GM06990 (cell line): ENCODE results near the gene DDX6.

ENCODE experiments used
- DNase-seq: peaks from one replicate; pipeline ENCODE4 v3.0.0-alpha.2; 2011; ENCODE audit not compliant: insufficient read length; ENCODE audit errors: extremely low read depth
- H3K27me3 ChIP-seq: replicated peaks from 2 replicates; pipeline ENCODE4 v1.6.0; 2011; ENCODE audit warnings: low read length; ENCODE audit not compliant: control insufficient read depth, insufficient read depth
- H3K36me3 ChIP-seq: 2 replicates; pipeline ENCODE4 v1.5.1; 2011; ENCODE audit warnings: low read length; ENCODE audit not compliant: control insufficient read depth, insufficient read depth
- H3K4me3 ChIP-seq: replicated peaks from 2 replicates; pipeline ENCODE4 v1.5.1; 2011; ENCODE audit warnings: low read depth, mild to moderate bottlenecking, control low read depth, low read length
- TF ChIP-seq, protein P1 (sequence below): IDR thresholded peaks from 2 replicates; pipeline ENCODE4 v1.5.1; 2011; ENCODE audit warnings: low read length, control low read depth, mild to moderate bottlenecking, inconsistent platforms; ENCODE audit not compliant: insufficient read depth, poor library complexity, severe bottlenecking

The DDX6 gene

DNA sequence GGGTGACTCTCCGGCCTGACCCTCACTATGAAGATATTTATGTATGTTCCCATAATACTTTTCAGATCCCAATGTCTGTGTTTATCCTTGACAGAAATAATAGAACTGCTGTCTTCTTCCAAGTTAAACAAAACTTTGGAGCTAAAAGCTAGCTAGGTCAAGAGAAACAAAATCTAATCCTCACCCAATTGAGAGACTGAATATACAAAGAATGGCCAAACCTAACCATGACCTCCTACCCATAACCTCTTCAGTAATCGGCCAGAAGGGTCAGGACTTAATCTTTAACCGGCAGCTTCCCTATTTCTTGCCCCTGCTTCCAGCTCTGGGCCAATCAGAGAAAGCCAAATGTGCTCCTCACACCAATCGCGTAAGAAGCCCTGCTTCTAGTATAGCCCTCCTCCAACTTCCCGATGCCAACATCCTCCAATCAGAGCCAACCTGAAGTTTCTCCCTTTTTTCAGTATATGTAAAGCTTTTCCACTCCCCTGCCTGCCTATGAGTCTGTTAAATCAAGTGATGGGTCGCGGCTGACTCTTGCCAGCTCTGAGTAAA is 1.7 kb upstream of the DDX6 start:
- Histone ChIP-seq H3K36me3 (no peaks in the 10 kb centered on the region), H3K27me3 (no peaks in the 10 kb centered on the region), H3K4me3 (peak overlapping the region; percentile 97)
- TF ChIP-seq, protein P1, sequence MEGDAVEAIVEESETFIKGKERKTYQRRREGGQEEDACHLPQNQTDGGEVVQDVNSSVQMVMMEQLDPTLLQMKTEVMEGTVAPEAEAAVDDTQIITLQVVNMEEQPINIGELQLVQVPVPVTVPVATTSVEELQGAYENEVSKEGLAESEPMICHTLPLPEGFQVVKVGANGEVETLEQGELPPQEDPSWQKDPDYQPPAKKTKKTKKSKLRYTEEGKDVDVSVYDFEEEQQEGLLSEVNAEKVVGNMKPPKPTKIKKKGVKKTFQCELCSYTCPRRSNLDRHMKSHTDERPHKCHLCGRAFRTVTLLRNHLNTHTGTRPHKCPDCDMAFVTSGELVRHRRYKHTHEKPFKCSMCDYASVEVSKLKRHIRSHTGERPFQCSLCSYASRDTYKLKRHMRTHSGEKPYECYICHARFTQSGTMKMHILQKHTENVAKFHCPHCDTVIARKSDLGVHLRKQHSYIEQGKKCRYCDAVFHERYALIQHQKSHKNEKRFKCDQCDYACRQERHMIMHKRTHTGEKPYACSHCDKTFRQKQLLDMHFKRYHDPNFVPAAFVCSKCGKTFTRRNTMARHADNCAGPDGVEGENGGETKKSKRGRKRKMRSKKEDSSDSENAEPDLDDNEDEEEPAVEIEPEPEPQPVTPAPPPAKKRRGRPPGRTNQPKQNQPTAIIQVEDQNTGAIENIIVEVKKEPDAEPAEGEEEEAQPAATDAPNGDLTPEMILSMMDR = no peak
- DNase-seq = peak; percentile 44

DNA sequence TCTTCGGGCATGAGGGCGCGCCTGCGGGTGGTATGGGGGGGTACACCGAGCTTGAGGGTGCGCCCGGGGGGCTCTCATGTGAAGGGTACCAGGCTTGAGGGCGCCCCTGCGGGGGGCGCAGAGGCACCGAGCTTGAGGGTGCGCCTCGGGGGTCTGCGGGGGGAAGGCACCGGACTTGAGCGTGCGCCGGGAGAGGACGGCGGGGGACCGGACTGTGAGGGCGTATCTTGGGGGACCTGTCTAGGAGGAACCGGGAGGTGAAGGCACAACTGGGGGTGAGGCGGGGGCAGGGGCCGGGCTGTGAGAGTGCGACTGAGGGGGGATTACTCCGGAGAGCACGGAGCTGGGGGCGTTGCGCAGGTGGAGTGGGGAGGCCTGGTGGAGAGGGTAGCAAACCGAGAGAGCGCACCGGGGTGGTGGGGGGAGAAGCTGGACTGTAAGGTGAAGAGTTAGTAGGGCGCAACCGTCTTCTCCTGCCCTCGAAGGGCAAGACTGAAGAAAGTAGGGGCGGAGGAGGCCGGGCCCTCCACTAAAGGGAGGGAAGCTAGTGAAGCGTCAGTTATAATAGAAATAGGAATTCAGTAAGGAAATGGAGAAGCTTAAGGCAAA is 1.1 kb upstream of the DDX6 start:
- TF ChIP-seq, protein P1 = no peak
- no peaks in the 10 kb centered on the region for H3K36me3 ChIP-seq
- no peaks in the 10 kb centered on the region for H3K27me3 ChIP-seq
- DNase-seq = peak; percentile 69
- peak overlapping the region; percentile 97 for H3K4me3 ChIP-seq

DNA sequence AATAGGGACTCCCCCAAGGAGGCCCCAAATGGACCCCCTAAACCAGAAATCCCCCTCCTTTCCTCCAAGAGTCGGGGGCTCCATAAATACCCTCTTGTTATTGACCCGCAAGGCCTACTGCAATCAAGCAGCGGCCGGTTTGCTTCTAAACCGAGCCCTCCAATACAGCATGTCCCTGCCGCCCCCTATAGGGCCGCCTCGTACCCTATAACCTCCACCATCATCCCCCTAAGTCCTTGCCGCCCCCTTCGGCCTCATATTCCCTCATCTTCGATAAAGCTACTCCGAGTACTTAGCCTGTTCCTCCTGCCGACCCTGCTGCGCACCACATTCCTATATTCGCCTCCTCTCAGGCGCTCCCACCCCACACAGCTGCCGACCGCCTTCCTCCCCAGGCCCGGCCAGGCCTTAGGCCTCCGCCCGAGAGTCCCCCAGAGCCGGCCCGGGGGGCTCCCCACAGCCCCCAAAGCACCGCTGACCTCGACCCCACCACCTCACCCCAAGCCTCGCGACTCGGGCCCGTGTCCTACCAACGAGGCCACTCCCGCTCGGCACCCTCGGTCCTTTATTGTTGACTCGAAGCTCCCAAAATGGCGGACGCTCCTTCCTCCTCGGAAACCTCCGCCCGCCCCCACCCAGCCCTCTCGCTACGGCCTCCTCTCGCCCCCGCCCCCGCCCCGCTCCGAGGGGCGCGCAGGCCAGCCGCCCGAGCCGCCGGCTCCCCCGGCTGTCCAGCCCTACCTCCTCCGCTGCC is 430 bp downstream of the DDX6 start:
- no peaks in the 10 kb centered on the region for H3K36me3 ChIP-seq
- H3K4me3 ChIP-seq = peak overlapping the region; percentile 97
- DNase-seq = peak; percentile 78
- TF ChIP-seq, protein P1 = peak; percentile 66
- H3K27me3 ChIP-seq = no peaks in the 10 kb centered on the region

DNA sequence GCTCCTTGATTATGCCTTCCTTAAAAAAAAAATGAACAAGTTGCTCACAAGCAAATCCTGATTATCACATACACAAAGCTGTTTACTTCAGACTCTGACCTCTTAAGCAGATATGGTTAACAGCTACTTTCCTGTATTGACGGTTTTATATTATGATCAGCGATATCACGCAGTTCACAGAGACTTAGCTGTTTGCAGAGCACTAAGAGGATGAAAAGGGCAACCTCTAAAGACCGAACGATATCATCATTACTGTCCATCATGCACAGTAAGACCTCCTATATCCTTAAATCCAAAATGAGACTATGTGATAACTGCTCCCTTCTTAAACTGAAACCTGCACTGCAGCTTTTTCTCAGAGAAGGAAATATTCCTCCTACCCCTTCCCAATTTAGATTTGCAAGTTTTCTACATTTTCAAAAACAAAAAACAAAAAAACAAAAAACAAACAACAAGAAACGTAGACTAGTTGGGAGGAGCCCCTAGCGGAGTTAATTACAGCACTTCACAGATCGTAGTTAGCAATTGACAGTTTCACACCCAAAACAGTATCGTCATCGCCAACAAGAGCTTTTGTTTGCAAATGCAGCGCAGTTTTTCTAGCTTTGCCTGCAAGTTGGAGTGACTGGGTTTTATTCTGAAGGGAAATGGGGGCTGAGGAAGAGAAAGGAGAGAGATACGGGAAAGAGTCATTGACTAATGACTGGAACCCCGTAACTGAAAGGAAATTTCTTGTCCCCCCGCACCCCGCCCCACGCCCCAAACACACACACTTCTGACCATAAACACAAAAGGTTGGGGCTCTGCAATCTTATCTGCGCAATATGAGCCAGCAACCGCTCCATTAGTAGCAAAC is 1.2 kb downstream of the DDX6 start:
- DNase-seq = peak; percentile 13

DNA sequence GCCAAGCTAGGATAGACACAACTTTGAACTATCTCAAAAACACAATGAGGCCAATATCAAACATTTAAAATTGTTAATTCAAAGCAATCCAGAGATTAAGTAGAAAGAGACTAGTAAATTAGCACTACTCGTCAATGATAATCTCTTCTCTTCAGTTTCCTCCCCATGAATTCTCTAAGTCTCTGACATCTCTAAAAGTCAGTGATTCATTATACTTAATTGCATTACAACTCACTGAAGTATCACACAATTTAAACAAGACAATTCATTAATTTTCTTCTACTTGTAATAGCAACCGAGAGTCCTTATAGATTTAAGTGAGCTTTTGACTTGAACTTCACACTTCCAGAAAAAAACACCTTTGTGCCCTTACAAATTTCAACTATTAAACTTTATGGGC is 4.3 kb downstream of the DDX6 start:
- Histone ChIP-seq H3K36me3 (peaks cover 3% of the 10 kb centered on the region; the same call in 1 of the 2 replicates), H3K27me3 (no peaks in the 10 kb centered on the region), H3K4me3 (peak overlapping the region; percentile 31)
- DNase-seq = no peak
- TF ChIP-seq, protein P1 = no peak

More for the DNA sequence above, 1.2 kb downstream of the DDX6 start:
- Histone ChIP-seq H3K36me3 (no peaks in the 10 kb centered on the region; the same call in 1 of the 2 replicates), H3K4me3 (peak overlapping the region; percentile 97), H3K27me3 (no peaks in the 10 kb centered on the region)
- TF ChIP-seq, protein P1 = no peak
